Parathyroid adenoma (tissue), 2 donors: ENCODE results near the gene C9orf43.

Experiments used
- H2AFZ ChIP-seq: fragments of 300-600 bp; sonication (generic); one replicate; pipeline ENCODE4 v1.7.0; 2017; ENCODE audit warnings: antibody characterized with exemption, mild to moderate bottlenecking
- H3K27ac ChIP-seq: fragments of 300-600 bp; sonication (generic); one replicate; pipeline ENCODE4 v1.7.0; 2017
- H3K27me3 ChIP-seq: fragments of 300-600 bp; sonication (generic); one replicate; pipeline ENCODE4 v1.7.0; 2017; ENCODE audit warnings: low read length; ENCODE audit not compliant: control insufficient read depth, insufficient read depth
- H3K36me3 ChIP-seq: fragments of 300-600 bp; sonication (generic); one replicate; pipeline ENCODE4 v1.7.0; 2017; ENCODE audit warnings: low read length; ENCODE audit not compliant: control insufficient read depth, insufficient read depth
- H3K4me1 ChIP-seq: fragments of 300-600 bp; sonication (generic); one replicate; pipeline ENCODE4 v1.7.0; 2017; ENCODE audit warnings: control low read depth
- H3K4me2 ChIP-seq: fragments of 300-600 bp; sonication (generic); one replicate; pipeline ENCODE4 v1.7.0; 2017; ENCODE audit warnings: low read length
- H3K4me3 ChIP-seq: fragments of 300-600 bp; sonication (generic); one replicate; pipeline ENCODE4 v1.7.0; 2017; ENCODE audit warnings: low read depth, low read length
- H3K79me2 ChIP-seq: fragments of 300-600 bp; sonication (generic); one replicate; pipeline ENCODE4 v1.7.0; 2017; ENCODE audit warnings: control low read depth
- H3K9ac ChIP-seq: fragments of 300-600 bp; sonication (generic); one replicate; pipeline ENCODE4 v1.7.0; 2017; ENCODE audit warnings: mild to moderate bottlenecking
- H3K9me3 ChIP-seq: fragments of 300-600 bp; sonication (generic); one replicate; pipeline ENCODE4 v1.7.0; 2017; ENCODE audit warnings: low read length; ENCODE audit not compliant: control insufficient read depth
- CTCF ChIP-seq: fragments of 300-600 bp; sonication (generic); IDR thresholded peaks from one replicate; pipeline ENCODE4 v1.7.0; 2017; ENCODE audit warnings: antibody characterized with exemption, mild to moderate bottlenecking
- donor health status: primary hyperparathyroidism.

The C9orf43 gene

GRCh38 chr9:113368348-113368981 is 42.1 kb upstream of the C9orf43 start:
- H3K79me2 ChIP-seq = no peaks in the 10 kb centered on the region
- peak overlapping the region; percentile 92 for H3K27ac ChIP-seq
- H3K4me1 ChIP-seq = peaks cover 47% of the 10 kb centered on the region
- TF ChIP-seq CTCF = no peak
- no peaks in the 10 kb centered on the region for H3K27me3 ChIP-seq
- H3K9ac ChIP-seq = no peak overlapping the region
- no peak overlapping the region for H3K4me3 ChIP-seq
- H3K9me3 ChIP-seq = no peaks in the 10 kb centered on the region
- H3K4me2 ChIP-seq = no peak overlapping the region
- H2AFZ ChIP-seq = no peak overlapping the region
- H3K36me3 ChIP-seq = no peaks in the 10 kb centered on the region

GRCh38 chr9:113368982-113369854 is 41.3 kb upstream of the C9orf43 start:
- Histone ChIP-seq H3K27ac (peak overlapping the region; percentile 92), H3K27me3 (no peaks in the 10 kb centered on the region), H3K4me3 (no peak overlapping the region), H3K9ac (no peak overlapping the region), H3K79me2 (no peaks in the 10 kb centered on the region), H2AFZ (no peak overlapping the region), H3K36me3 (no peaks in the 10 kb centered on the region), H3K9me3 (no peaks in the 10 kb centered on the region), H3K4me1 (peaks cover 47% of the 10 kb centered on the region), H3K4me2 (peak overlapping the region; percentile 25)
- no peak for TF ChIP-seq CTCF

DNA sequence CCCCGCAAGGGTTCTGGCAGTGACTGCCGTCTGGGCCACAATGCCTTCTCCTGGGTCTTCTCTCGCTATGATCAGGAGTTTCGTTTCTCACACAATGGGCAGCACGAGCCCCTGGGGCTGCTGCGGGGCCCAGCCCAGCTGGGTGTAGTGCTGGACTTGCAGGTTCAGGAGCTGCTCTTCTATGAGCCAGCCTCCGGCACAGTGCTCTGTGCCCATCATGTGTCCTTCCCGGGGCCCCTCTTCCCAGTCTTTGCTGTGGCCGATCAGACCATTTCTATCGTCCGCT is 40.7 kb upstream of the C9orf43 start:
- no peaks in the 10 kb centered on the region for H3K9me3 ChIP-seq
- peak overlapping the region; percentile 92 for H3K27ac ChIP-seq
- H3K79me2 ChIP-seq = no peaks in the 10 kb centered on the region
- peak overlapping the region; percentile 25 for H3K4me2 ChIP-seq
- no peak overlapping the region for H3K9ac ChIP-seq
- H2AFZ ChIP-seq = no peak overlapping the region
- no peaks in the 10 kb centered on the region for H3K36me3 ChIP-seq
- TF ChIP-seq CTCF = no peak
- H3K4me1 ChIP-seq = peaks cover 47% of the 10 kb centered on the region
- no peak overlapping the region for H3K4me3 ChIP-seq
- H3K27me3 ChIP-seq = no peaks in the 10 kb centered on the region

DNA sequence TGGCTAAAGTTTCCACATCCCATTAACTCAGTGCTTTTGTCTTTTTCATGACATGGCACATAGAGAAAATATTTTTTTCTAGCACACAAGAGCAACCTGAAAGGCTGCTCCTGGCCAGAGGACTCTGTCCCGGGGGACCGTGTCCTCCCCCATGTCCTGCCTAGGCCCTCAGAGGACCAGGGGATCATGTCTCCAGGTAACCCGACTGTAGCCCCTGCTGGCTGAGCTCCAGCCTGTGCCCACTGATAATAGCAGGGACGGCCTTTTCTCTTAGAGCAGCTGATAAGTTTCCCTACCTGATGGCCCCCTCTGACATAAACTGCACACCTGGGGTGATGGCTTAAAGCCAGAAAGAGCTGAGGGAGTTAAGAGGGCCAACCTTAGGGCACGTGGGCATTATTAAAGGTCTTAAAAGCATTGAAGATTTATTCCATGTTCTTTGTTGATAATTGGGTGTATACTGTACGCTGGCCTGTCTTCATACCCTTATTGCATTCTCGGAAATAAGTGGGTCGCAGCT is 39.7 kb upstream of the C9orf43 start:
- no peaks in the 10 kb centered on the region for H3K27me3 ChIP-seq

More for the DNA sequence above, 39.7 kb upstream of the C9orf43 start:
- Histone ChIP-seq H3K4me2 (no peak overlapping the region), H3K4me3 (no peak overlapping the region), H3K9me3 (no peaks in the 10 kb centered on the region), H2AFZ (no peak overlapping the region), H3K4me1 (peaks cover 42% of the 10 kb centered on the region), H3K9ac (no peak overlapping the region), H3K27ac (peak overlapping the region; percentile 92), H3K36me3 (no peaks in the 10 kb centered on the region), H3K79me2 (no peaks in the 10 kb centered on the region)
- no peak for TF ChIP-seq CTCF
